ENCODE results near the gene ZNF785. TPM values are rescaled to one million over a fixed set of nuclear protein-coding genes. Genes with fewer than 3 reads are reported as not detected.

The ZNF785 gene
- total and polyA plus RNA-seq, 2 of the 13 experiments (the other 11 are each of a cell fraction or from before 2014, with no cell fraction given) = 0.01 TPM; not detected in 1

DNA sequence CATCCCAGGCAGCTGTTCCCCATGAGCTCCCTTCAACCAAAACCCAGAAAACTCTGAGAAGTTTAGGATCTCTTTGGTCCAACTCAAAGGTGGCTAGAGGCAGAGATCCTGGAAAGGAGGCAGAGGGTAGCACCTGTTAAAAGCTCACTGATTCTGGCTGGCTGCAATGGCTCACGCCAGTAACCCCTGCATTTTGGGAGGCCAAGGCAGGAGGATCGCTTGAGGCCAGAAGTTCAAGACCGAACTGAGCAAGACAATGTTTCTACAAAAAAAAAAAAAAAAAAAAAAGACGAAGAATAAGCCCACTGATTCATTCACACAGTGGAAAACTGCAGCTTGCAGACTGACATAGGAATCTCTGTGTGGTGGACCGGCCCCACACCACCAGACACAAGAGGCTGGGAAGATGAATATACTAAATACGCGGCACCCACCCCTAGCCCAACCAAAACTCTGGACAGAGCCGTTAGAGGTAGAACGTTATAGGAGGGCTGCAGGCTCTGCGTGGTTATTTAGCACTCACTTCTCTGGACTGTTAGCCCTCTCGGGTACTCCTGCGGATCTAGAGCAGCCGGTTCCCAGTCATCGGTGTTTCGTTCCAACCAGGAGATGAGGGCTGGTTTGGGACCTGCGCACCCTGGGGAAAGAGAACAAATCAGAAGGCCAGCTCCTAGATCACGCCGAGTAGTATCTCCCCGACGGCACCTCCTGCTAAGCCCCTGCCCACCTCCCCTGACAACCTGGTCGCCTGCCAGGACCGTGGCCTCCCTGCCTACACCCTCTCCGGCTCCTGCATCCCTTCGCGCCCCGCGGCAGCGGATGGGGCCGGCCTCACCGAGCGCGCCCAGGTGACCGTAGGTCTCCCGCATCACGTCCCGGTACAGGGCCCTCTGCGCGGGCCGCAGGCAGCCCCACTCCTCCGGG lies 23.8 kb upstream of the ZNF785 start (continued):
- TF ChIP-seq, protein P1, sequence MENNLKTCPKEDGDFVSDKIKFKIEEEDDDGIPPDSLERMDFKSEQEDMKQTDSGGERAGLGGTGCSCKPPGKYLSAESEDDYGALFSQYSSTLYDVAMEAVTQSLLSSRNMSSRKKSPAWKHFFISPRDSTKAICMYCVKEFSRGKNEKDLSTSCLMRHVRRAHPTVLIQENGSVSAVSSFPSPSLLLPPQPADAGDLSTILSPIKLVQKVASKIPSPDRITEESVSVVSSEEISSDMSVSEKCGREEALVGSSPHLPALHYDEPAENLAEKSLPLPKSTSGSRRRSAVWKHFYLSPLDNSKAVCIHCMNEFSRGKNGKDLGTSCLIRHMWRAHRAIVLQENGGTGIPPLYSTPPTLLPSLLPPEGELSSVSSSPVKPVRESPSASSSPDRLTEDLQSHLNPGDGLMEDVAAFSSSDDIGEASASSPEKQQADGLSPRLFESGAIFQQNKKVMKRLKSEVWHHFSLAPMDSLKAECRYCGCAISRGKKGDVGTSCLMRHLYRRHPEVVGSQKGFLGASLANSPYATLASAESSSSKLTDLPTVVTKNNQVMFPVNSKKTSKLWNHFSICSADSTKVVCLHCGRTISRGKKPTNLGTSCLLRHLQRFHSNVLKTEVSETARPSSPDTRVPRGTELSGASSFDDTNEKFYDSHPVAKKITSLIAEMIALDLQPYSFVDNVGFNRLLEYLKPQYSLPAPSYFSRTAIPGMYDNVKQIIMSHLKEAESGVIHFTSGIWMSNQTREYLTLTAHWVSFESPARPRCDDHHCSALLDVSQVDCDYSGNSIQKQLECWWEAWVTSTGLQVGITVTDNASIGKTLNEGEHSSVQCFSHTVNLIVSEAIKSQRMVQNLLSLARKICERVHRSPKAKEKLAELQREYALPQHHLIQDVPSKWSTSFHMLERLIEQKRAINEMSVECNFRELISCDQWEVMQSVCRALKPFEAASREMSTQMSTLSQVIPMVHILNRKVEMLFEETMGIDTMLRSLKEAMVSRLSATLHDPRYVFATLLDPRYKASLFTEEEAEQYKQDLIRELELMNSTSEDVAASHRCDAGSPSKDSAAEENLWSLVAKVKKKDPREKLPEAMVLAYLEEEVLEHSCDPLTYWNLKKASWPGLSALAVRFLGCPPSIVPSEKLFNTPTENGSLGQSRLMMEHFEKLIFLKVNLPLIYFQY (CRISPR knock-in tag; IDR thresholded peaks at IDR 0.05; ENCODE audit: borderline replicate concordance) = no peak
- TF ChIP-seq, protein P2, sequence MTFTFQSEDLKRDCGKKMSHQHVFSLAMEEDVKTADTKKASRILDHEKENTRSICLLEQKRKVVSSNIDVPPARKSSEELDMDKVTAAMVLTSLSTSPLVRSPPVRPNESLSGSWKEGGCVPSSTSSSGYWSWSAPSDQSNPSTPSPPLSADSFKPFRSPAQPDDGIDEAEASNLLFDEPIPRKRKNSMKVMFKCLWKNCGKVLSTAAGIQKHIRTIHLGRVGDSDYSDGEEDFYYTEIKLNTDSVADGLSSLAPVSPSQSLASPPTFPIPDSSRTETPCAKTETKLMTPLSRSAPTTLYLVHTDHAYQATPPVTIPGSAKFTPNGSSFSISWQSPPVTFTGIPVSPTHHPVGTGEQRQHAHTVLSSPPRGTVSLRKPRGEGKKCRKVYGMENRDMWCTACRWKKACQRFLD (CRISPR knock-in tag; IDR thresholded peaks at IDR 0.05; ENCODE audit: borderline replicate concordance) = no peak; the same call in 1 of the 2 replicates
- TF ChIP-seq ZSCAN22 (CRISPR knock-in tag; IDR thresholded peaks at IDR 0.05) (0 out of 2 replicates have a peak, but pooled peaks have one; percentile 9), ZNF781 (CRISPR knock-in tag; IDR thresholded peaks at IDR 0.05; ENCODE audit: borderline replicate concordance, not compliant biosample characterization) (no peak), PCBP1 (IDR thresholded peaks at IDR 0.05; ENCODE audit: borderline replicate concordance, low read depth, low read length) (no peak), ARNT (IDR thresholded peaks at IDR 0.05) (no peak), TBX3 (IDR thresholded peaks at IDR 0.05; ENCODE audit: borderline replicate concordance) (no peak), ZNF484 (CRISPR knock-in tag; IDR thresholded peaks at IDR 0.05; ENCODE audit: borderline replicate concordance, low read depth) (no peak), MAZ (IDR thresholded peaks at IDR 0.05; ENCODE audit: borderline replicate concordance, low read depth, low read length) (no peak), MAZ (CRISPR knock-in tag; IDR thresholded peaks at IDR 0.05; ENCODE audit: low read depth) (no peak), MLLT10 (CRISPR knock-in tag; IDR thresholded peaks at IDR 0.05) (no peak)
- TF ChIP-seq, protein P3, sequence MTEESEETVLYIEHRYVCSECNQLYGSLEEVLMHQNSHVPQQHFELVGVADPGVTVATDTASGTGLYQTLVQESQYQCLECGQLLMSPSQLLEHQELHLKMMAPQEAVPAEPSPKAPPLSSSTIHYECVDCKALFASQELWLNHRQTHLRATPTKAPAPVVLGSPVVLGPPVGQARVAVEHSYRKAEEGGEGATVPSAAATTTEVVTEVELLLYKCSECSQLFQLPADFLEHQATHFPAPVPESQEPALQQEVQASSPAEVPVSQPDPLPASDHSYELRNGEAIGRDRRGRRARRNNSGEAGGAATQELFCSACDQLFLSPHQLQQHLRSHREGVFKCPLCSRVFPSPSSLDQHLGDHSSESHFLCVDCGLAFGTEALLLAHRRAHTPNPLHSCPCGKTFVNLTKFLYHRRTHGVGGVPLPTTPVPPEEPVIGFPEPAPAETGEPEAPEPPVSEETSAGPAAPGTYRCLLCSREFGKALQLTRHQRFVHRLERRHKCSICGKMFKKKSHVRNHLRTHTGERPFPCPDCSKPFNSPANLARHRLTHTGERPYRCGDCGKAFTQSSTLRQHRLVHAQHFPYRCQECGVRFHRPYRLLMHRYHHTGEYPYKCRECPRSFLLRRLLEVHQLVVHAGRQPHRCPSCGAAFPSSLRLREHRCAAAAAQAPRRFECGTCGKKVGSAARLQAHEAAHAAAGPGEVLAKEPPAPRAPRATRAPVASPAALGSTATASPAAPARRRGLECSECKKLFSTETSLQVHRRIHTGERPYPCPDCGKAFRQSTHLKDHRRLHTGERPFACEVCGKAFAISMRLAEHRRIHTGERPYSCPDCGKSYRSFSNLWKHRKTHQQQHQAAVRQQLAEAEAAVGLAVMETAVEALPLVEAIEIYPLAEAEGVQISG (CRISPR knock-in tag; IDR thresholded peaks at IDR 0.05) = no peak
